ENCODE data around the gene TNFSF8.

DNA sequence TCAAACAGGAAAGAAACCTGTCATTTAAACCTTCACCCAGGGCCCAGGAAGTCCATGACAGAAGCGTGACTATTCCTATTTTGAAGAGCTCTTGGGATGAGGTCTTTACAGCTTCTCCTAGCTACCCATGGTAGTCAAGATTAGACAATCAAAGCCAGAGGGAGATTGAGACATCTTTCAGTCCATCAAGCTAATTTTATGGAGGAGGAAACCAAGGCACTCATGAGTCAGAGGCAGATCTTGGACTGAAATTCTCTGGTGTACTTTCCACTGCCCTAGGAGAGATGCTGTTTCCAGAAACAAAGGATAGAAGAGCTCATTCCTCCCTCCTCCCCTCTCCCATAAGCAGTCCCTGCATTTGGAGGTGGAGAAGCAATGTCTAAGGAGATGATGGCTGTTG, 9.2 kb downstream of the TNFSF8 start:
- TF ChIP-seq CTCF (IDR thresholded peaks at IDR 0.05) (no peak), POLR2A (IDR thresholded peaks at IDR 0.05) (no peak), EP300 (IDR thresholded peaks at IDR 0.05) (no peak)
